ENCODE measurements around the gene ASAH2. TPM values are rescaled to one million over a fixed set of nuclear protein-coding genes. Genes with fewer than 3 reads are reported as not detected.
A peak's percentile ranks its signal among the peaks of the same experiment; 100 is the strongest.

ASAH2 gene
- total and polyA plus RNA-seq, 2 of the 13 experiments (the other 11 are each of a cell fraction or from before 2014, with no cell fraction given) = 16.0 to 17.9 TPM

- peak; percentile 60 for TF ChIP-seq CEBPG (CRISPR knock-in tag; IDR thresholded peaks at IDR 0.05)
- TF ChIP-seq MED1 (CRISPR knock-in tag; IDR thresholded peaks at IDR 0.05) = peak; percentile 77
- TF ChIP-seq EHMT2 (IDR thresholded peaks at IDR 0.05; ENCODE audit: borderline replicate concordance, low read depth, low read length) = 0 out of 2 replicates have a peak, but pooled peaks have one; percentile 48
- TF ChIP-seq TBX3 (IDR thresholded peaks at IDR 0.05; ENCODE audit: borderline replicate concordance) = peak; percentile 91
- TF ChIP-seq GTF3A (CRISPR knock-in tag; conservative IDR thresholded peaks at IDR 0.05) = no peak
- TF ChIP-seq ZNF337 (CRISPR knock-in tag; IDR thresholded peaks at IDR 0.05; ENCODE audit: borderline replicate concordance, low read depth) = no peak
- TF ChIP-seq ZNF253 (CRISPR knock-in tag; IDR thresholded peaks at IDR 0.05; ENCODE audit: borderline replicate concordance) = no peak
- peak; percentile 41; the same call in 1 of the 2 replicates for TF ChIP-seq KAT8 (CRISPR knock-in tag; IDR thresholded peaks at IDR 0.05)
- peak; percentile 42; the same call in 1 of the 2 replicates for TF ChIP-seq ZBTB7B (CRISPR knock-in tag; IDR thresholded peaks at IDR 0.05)
- no peak for TF ChIP-seq KDM1A (CRISPR knock-in tag; IDR thresholded peaks at IDR 0.05)
- no peak for TF ChIP-seq SMAD9 (CRISPR knock-in tag; IDR thresholded peaks at IDR 0.05)
- TF ChIP-seq NCOA2 (CRISPR knock-in tag; IDR thresholded peaks at IDR 0.05) = peak; percentile 96
- TF ChIP-seq HMG20B (CRISPR knock-in tag; conservative IDR thresholded peaks at IDR 0.05) = peak; percentile 78
- TF ChIP-seq, protein P1, sequence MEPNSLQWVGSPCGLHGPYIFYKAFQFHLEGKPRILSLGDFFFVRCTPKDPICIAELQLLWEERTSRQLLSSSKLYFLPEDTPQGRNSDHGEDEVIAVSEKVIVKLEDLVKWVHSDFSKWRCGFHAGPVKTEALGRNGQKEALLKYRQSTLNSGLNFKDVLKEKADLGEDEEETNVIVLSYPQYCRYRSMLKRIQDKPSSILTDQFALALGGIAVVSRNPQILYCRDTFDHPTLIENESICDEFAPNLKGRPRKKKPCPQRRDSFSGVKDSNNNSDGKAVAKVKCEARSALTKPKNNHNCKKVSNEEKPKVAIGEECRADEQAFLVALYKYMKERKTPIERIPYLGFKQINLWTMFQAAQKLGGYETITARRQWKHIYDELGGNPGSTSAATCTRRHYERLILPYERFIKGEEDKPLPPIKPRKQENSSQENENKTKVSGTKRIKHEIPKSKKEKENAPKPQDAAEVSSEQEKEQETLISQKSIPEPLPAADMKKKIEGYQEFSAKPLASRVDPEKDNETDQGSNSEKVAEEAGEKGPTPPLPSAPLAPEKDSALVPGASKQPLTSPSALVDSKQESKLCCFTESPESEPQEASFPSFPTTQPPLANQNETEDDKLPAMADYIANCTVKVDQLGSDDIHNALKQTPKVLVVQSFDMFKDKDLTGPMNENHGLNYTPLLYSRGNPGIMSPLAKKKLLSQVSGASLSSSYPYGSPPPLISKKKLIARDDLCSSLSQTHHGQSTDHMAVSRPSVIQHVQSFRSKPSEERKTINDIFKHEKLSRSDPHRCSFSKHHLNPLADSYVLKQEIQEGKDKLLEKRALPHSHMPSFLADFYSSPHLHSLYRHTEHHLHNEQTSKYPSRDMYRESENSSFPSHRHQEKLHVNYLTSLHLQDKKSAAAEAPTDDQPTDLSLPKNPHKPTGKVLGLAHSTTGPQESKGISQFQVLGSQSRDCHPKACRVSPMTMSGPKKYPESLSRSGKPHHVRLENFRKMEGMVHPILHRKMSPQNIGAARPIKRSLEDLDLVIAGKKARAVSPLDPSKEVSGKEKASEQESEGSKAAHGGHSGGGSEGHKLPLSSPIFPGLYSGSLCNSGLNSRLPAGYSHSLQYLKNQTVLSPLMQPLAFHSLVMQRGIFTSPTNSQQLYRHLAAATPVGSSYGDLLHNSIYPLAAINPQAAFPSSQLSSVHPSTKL (CRISPR knock-in tag; IDR thresholded peaks at IDR 0.05) = peak; percentile 99
- TF ChIP-seq FOSL2 (CRISPR knock-in tag; IDR thresholded peaks at IDR 0.05) = peak; percentile 70
- no peak for TF ChIP-seq ZNF275 (CRISPR knock-in tag; IDR thresholded peaks at IDR 0.05; ENCODE audit: borderline replicate concordance)
- TF ChIP-seq FOXJ3 (CRISPR knock-in tag; IDR thresholded peaks at IDR 0.05; ENCODE audit: borderline replicate concordance) = peak; percentile 92; the same call in 1 of the 2 replicates
- peak; percentile 73; the same call in 1 of the 2 replicates for TF ChIP-seq HDAC1 (CRISPR knock-in tag; IDR thresholded peaks at IDR 0.05)
- TF ChIP-seq KDM6A (CRISPR knock-in tag; IDR thresholded peaks at IDR 0.05; ENCODE audit: low read depth) = no peak
- TF ChIP-seq ZNF331 (CRISPR knock-in tag; IDR thresholded peaks at IDR 0.05) = peak; percentile 85
- TF ChIP-seq, protein P2, sequence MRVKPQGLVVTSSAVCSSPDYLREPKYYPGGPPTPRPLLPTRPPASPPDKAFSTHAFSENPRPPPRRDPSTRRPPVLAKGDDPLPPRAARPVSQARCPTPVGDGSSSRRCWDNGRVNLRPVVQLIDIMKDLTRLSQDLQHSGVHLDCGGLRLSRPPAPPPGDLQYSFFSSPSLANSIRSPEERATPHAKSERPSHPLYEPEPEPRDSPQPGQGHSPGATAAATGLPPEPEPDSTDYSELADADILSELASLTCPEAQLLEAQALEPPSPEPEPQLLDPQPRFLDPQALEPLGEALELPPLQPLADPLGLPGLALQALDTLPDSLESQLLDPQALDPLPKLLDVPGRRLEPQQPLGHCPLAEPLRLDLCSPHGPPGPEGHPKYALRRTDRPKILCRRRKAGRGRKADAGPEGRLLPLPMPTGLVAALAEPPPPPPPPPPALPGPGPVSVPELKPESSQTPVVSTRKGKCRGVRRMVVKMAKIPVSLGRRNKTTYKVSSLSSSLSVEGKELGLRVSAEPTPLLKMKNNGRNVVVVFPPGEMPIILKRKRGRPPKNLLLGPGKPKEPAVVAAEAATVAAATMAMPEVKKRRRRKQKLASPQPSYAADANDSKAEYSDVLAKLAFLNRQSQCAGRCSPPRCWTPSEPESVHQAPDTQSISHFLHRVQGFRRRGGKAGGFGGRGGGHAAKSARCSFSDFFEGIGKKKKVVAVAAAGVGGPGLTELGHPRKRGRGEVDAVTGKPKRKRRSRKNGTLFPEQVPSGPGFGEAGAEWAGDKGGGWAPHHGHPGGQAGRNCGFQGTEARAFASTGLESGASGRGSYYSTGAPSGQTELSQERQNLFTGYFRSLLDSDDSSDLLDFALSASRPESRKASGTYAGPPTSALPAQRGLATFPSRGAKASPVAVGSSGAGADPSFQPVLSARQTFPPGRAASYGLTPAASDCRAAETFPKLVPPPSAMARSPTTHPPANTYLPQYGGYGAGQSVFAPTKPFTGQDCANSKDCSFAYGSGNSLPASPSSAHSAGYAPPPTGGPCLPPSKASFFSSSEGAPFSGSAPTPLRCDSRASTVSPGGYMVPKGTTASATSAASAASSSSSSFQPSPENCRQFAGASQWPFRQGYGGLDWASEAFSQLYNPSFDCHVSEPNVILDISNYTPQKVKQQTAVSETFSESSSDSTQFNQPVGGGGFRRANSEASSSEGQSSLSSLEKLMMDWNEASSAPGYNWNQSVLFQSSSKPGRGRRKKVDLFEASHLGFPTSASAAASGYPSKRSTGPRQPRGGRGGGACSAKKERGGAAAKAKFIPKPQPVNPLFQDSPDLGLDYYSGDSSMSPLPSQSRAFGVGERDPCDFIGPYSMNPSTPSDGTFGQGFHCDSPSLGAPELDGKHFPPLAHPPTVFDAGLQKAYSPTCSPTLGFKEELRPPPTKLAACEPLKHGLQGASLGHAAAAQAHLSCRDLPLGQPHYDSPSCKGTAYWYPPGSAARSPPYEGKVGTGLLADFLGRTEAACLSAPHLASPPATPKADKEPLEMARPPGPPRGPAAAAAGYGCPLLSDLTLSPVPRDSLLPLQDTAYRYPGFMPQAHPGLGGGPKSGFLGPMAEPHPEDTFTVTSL (CRISPR knock-in tag; IDR thresholded peaks at IDR 0.05; ENCODE audit: borderline replicate concordance) = peak; percentile 99
Measured at GRCh38 chr10:50234486-50234885, 16.8 kb downstream of the ASAH2 start (continued).

All from HepG2 (cell line).